Rectal smooth muscle tissue (tissue), 1 donor: Measurements from ENCODE around the gene ZCCHC17.

ENCODE experiments used
- H3K27ac ChIP-seq: one replicate; pipeline ENCODE4 v1.7.0; 2013; ENCODE audit warnings: low read depth, low read length, inconsistent platforms
- H3K27me3 ChIP-seq: one replicate; pipeline ENCODE4 v1.7.0; 2013; ENCODE audit warnings: low read length; ENCODE audit not compliant: control insufficient read depth, insufficient read depth
- H3K36me3 ChIP-seq: one replicate; pipeline ENCODE4 v1.7.0; 2013; ENCODE audit warnings: low read length; ENCODE audit not compliant: control insufficient read depth, insufficient read depth
- H3K4me1 ChIP-seq: one replicate; pipeline ENCODE4 v1.7.0; 2013; ENCODE audit warnings: low read length; ENCODE audit not compliant: control insufficient read depth, insufficient read depth
- H3K4me3 ChIP-seq: one replicate; pipeline ENCODE4 v1.7.0; 2013; ENCODE audit warnings: low read length
- H3K9ac ChIP-seq: one replicate; pipeline ENCODE4 v1.7.0; 2013; ENCODE audit warnings: low read length

Gene ZCCHC17

DNA sequence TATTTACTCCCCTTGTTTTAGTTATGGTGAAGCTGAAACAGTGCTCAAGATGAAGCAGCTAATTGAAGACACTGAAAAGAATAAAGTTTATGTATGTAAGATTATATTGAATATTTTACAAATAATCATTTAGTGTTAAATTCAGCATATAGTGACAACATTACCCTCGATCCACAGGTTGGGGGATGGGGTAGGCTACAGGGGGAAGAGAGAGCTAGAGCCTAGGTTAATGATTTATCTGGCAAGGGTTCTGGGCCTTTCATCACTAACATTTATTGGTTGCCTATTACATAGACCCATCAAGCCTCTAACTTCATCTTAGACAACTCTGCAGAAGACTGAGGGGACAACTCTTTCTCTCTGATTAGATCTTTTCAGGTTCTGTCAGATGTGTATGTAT, 21.3 kb downstream of the ZCCHC17 start:
- no peak overlapping the region for H3K27ac ChIP-seq
- no peak overlapping the region for H3K4me3 ChIP-seq
- no peaks in the 10 kb centered on the region for H3K4me1 ChIP-seq
- H3K9ac ChIP-seq, result no peak overlapping the region
- no peaks in the 10 kb centered on the region for H3K27me3 ChIP-seq
- peaks cover 3% of the 10 kb centered on the region for H3K36me3 ChIP-seq

DNA sequence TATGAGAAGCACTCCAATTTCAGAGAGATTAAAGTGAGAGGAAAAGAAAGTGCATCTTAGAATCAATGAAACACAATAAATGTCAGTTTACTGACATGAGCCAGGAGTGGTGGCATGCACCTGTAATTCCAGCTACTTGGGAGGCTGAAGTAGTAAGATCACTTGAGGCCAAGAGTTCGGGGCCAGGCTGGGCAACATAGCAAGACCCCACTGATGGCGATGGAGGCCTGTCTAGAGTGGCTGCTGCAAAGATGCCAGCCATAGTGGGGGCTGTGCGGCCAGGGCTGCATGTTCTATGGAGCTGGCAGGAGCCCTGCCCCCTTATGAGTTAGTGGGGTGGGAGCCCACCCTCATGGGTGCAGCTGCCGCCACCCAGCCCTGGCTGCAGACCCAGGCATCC, 27.3 kb downstream of the ZCCHC17 start:
- Histone ChIP-seq H3K27me3 (no peaks in the 10 kb centered on the region), H3K9ac (no peak overlapping the region), H3K27ac (no peak overlapping the region), H3K4me1 (no peaks in the 10 kb centered on the region), H3K4me3 (no peak overlapping the region), H3K36me3 (no peaks in the 10 kb centered on the region)

DNA sequence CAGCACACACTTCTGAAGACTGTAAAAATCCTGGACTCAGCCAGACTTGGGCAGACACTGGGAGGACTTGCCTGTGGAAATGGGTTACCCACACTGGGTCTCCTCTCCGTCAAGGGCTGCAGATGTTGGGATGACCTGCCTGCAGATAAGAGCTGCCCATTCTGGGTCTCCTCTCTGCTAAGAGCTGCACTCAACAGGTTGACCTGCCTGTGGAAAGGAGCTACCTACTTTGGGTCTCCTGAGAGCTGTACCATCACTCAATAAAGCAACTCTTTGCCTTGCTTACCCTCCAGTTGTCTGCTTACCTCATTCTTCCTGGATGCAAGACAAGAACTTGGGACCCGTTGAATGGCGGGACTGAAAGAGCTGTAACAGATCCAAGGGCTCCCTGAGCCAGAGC, 28.2 kb downstream of the ZCCHC17 start:
- no peaks in the 10 kb centered on the region for H3K27me3 ChIP-seq
- H3K4me1 ChIP-seq, result no peaks in the 10 kb centered on the region
- H3K27ac ChIP-seq, result no peak overlapping the region
- no peaks in the 10 kb centered on the region for H3K36me3 ChIP-seq
- H3K4me3 ChIP-seq, result no peak overlapping the region
- H3K9ac ChIP-seq, result no peak overlapping the region

DNA sequence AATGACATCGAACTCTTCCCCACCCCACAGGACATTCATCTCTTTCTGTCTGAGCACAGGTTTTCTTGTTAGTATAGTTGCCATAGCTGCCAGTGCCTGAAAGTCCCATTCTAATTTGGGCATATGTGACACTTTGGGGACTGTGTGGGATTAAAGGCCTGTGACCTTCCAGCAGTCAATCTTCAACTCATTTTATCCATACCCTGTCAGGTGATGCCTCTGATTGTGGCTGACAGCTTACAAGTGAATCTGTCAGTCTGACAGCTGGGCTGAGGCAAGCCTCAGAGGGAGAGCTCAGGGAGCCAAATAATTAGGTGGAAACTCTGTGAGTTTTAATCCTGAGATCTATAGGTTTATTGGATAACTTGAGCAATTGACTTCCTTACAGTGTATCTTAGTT, 29.6 kb downstream of the ZCCHC17 start:
- Histone ChIP-seq H3K9ac (no peak overlapping the region), H3K36me3 (no peaks in the 10 kb centered on the region), H3K27me3 (no peaks in the 10 kb centered on the region), H3K27ac (no peak overlapping the region), H3K4me1 (no peaks in the 10 kb centered on the region), H3K4me3 (no peak overlapping the region)

DNA sequence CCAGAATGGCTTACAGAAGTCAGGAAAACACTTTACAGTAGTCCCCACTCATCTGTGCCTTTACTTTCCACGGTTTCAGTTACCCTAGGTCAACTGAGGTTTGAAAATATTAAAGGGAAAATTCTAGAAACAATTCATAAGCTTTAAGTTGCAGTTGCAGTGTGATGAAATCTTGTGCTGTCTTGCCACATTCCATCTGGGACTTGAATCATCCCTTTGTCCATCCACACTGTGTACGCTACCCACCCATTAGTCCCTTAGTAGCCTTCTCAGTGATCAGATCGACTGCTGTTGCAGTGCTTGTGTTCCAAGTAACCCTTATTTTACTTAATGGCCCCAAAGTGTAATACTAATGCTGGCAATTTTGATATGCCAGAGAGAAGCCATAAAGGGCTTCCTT, 30.5 kb downstream of the ZCCHC17 start:
- H3K9ac ChIP-seq, result no peak overlapping the region
- no peaks in the 10 kb centered on the region for H3K4me1 ChIP-seq
- H3K4me3 ChIP-seq, result no peak overlapping the region
- no peak overlapping the region for H3K27ac ChIP-seq
- H3K27me3 ChIP-seq, result no peaks in the 10 kb centered on the region
- no peaks in the 10 kb centered on the region for H3K36me3 ChIP-seq

DNA sequence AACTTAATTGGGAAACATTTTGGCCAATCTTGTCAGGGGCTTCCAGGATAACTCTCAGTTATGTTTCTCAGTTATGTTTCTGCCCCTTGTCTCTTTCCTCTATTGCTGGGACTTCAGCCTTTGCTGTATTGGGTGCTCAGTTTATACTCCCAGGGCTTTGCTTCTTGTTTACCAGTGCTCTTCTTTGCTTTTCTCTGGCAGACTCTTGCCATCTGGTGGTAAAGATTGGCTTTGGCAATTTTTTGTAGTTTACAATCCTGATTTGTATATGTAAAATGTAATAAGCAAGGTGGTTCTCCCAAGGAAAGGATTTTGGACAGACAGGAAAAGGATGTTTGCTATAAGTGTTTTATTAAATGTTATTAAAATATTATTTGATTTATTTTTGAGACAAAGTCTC, 38.2 kb downstream of the ZCCHC17 start:
- no peaks in the 10 kb centered on the region for H3K27me3 ChIP-seq
- no peak overlapping the region for H3K4me3 ChIP-seq
- no peaks in the 10 kb centered on the region for H3K4me1 ChIP-seq
- no peak overlapping the region for H3K27ac ChIP-seq
- H3K36me3 ChIP-seq, result peaks cover 6% of the 10 kb centered on the region
- H3K9ac ChIP-seq, result no peak overlapping the region

DNA sequence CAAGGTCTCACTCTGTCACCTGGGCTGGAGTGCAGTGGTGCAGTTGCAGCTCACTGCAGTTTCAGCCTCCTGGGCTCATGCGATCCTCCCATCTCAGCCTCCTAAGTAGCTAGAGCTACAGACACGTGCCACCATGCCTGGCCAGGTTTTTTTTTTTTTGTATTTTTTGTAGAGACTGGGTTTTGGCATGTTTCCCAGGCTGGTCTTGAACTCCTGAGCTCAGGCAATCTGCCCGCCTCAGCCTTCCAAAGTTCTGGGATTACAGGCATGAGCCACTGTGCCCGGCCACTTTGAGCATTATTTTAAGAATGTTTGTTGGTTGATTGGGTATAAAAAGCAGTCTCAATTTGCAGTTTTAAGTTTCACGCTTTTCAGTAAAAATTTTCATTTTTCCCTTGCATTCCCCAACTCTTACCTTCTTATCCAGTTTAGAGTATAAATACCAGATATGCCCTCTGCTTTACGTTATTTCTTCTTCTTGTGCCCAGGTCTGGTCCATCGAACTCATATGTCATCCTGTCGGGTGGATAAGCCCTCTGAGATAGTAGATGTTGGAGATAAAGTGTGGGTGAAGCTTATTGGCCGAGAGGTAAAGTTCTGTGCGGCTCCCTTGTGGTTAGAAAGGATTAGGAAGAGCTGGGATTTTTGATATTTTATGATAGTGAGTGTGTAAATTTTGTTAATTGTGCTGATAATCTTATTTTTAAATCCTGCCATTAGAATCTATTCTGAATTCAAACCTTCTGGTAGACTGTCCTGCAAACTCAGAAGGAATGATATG, 40.0 kb downstream of the ZCCHC17 start:
- Histone ChIP-seq H3K27me3 (no peaks in the 10 kb centered on the region), H3K9ac (no peak overlapping the region), H3K4me1 (no peaks in the 10 kb centered on the region), H3K27ac (no peak overlapping the region), H3K4me3 (no peak overlapping the region), H3K36me3 (peaks cover 6% of the 10 kb centered on the region)

DNA sequence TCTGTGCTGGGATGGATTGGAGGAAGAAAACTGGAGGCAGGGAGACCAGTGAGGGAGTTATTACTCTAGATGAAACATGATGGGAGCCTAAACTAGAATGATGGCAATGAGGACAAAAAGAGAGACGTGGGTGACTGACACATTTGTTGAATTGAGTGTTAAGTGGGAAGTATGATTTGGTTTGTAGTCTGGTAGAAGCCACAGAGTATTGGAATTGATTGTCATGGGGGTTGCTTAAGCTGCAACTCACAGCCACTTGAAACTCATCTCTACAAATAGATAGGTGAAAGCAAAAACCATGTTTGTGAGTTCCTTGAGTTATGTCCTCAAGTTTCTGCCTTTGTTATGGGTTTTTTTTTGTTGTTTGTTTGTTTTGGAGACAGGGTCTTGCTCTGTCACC, 47.7 kb downstream of the ZCCHC17 start:
- no peaks in the 10 kb centered on the region for H3K4me1 ChIP-seq
- no peak overlapping the region for H3K27ac ChIP-seq
- no peak overlapping the region for H3K9ac ChIP-seq
- no peaks in the 10 kb centered on the region for H3K27me3 ChIP-seq
- H3K36me3 ChIP-seq, result peaks cover 7% of the 10 kb centered on the region
- H3K4me3 ChIP-seq, result no peak overlapping the region

DNA sequence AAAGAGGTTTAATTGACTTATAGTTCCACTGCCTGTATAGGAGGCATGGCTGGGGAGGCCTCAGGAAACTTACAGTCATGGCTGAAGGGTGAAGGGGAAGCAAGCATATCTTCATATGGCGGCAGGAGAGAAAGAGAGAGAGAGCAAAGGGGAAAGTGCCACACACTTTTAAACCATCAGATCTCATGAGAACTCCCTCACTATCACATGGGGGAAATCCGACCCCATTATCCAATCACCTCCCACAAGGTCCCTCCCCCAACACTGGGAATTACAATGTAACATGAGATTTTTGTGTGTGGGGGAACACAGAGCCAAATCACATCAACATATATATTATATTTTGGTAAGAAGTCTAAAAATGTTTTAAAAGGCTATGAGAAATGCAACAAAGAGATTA, 48.8 kb downstream of the ZCCHC17 start:
- Histone ChIP-seq H3K27ac (no peak overlapping the region), H3K4me3 (no peak overlapping the region), H3K36me3 (peaks cover 10% of the 10 kb centered on the region), H3K4me1 (no peaks in the 10 kb centered on the region), H3K9ac (no peak overlapping the region), H3K27me3 (no peaks in the 10 kb centered on the region)

DNA sequence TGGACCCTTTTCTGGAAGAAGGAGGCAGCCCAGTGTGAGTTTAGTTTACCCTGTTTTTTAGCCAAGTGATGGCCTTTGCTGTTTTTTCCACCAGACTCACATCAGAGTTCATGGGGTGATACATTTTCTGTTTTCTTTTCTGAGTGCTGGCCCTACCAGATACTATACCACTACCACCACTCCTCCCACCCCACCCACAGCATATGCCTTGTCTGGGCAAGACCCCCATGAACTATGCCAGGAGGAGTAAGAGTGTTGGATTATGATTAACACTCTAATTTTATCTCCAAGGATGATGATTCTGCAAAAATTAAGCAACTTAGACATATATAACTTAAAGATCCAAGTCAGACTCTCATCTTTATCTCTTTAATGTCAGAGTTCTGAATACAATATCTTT, 50.0 kb downstream of the ZCCHC17 start:
- H3K36me3 ChIP-seq, result peaks cover 10% of the 10 kb centered on the region

DNA sequence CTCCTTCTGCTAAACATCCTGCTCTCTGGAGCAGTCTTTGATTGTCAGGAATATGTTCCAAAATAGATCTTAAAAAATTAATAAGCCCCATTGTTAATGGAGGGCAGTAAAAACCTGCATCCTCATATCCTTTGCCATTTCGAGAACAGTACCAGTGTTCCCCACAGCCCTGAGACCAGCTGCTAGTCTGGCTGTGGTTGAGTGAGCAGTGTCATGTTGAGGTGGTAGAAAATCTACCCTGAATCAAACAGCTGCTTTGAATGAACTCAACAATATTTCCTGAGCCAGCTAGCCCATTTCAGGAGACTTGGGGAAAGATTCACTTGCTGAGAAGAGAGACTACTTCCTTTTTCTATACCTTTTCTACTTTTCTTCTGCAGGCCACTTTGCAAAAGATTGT, 51.6 kb downstream of the ZCCHC17 start:
- peaks cover 10% of the 10 kb centered on the region for H3K36me3 ChIP-seq
- no peak overlapping the region for H3K9ac ChIP-seq
- no peaks in the 10 kb centered on the region for H3K27me3 ChIP-seq
- no peak overlapping the region for H3K27ac ChIP-seq
- no peaks in the 10 kb centered on the region for H3K4me1 ChIP-seq
- H3K4me3 ChIP-seq, result no peak overlapping the region

More for the DNA sequence above, 50.0 kb downstream of the ZCCHC17 start:
- no peaks in the 10 kb centered on the region for H3K4me1 ChIP-seq
- no peaks in the 10 kb centered on the region for H3K27me3 ChIP-seq
- no peak overlapping the region for H3K27ac ChIP-seq
- H3K9ac ChIP-seq, result no peak overlapping the region
- no peak overlapping the region for H3K4me3 ChIP-seq

DNA sequence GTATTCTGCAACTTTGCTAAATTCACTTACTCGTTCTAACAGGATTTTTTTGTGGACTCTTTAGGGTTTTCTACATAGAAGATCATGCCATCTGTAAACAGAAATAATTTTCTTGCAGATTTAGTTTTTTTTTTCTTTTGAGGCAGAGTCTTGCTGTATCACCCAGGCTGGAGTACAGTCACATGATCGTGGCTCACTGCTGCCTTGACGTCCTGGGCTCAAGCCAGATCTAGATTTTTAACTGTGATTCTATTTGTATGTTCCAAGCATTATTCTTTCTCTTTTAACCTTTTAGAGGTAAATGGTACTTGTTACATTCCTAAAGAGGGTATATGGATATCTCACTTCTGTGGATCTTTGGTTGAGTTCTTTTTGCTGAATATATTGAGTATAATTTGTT, 57.5 kb downstream of the ZCCHC17 start:
- Histone ChIP-seq H3K36me3 (peaks cover 6% of the 10 kb centered on the region), H3K9ac (no peak overlapping the region), H3K27ac (no peak overlapping the region)

DNA sequence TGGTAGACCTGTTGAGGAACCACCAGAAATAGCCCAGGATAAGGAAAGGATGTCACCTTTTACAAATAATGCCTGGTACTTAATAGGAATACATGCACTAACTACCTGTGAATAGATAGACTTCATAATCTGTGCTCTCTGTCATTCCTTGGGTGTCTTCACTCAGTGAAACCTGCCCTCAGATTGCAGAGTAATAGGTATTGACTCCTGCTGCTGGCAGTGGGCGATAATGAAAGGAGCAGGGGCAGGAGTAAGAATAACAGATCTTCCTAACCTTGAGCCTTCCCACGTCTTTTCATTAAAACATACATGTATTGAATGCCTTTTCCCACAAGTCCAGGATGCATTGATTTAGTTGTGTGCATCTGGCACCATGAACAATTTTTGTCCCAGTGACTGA, 59.6 kb downstream of the ZCCHC17 start:
- no peak overlapping the region for H3K27ac ChIP-seq
- H3K36me3 ChIP-seq, result peaks cover 4% of the 10 kb centered on the region

More for the DNA sequence above, 57.5 kb downstream of the ZCCHC17 start:
- no peak overlapping the region for H3K4me3 ChIP-seq
- H3K4me1 ChIP-seq, result no peaks in the 10 kb centered on the region
- no peaks in the 10 kb centered on the region for H3K27me3 ChIP-seq

More for the DNA sequence above, 59.6 kb downstream of the ZCCHC17 start:
- Histone ChIP-seq H3K9ac (no peak overlapping the region), H3K27me3 (no peaks in the 10 kb centered on the region), H3K4me1 (no peaks in the 10 kb centered on the region), H3K4me3 (no peak overlapping the region)
